Activated naive CD4-positive, alpha-beta T cell treated with anti-CD3 and anti-CD28 coated beads, Interleukin-2, amount 50 U/mL, for 72 hours (primary cell): ENCODE data around the gene BCKDHA. TPM values are rescaled to one million over a fixed set of nuclear protein-coding genes. Genes with fewer than 3 reads are reported as not detected.
"Not testable (repeated sequence)": the region's sequence is repeated elsewhere in the genome, so short reads cannot be mapped to it uniquely, and the experiment has no call there.

Source experiments
- ATAC-seq, 2 donors: fragments of 150-1000 bp; cut with Tn5 transposase; 2 replicates each; pipeline ENCODE4 v1.10.0; 2021; ENCODE audit warnings: mild to moderate bottlenecking in 2 of 2, moderate library complexity in 2 of 2
- DNase-seq, 2 donors: peaks; one replicate each; pipeline ENCODE4 v3.0.0; 2021 to 2022; ENCODE audit warnings: low spot score in 2 of 2
- H3K27ac Mint-ChIP-seq, 2 donors: one replicate each; pipeline ENCODE4 v1.8.0; 2022; ENCODE audit warnings: mild to moderate bottlenecking in 2 of 2, mixed read lengths in 2 of 2
- H3K36me3 Mint-ChIP-seq, 2 donors: one replicate each; pipeline ENCODE4 v1.8.0; 2022; ENCODE audit warnings: mixed read lengths in 2 of 2
- H3K9me3 Mint-ChIP-seq, 2 donors: one replicate each; pipeline ENCODE4 v1.8.0; 2022; ENCODE audit warnings: mixed read lengths in 2 of 2
- total RNA-seq, 2 donors: library from RNA; stranded (reverse); gene quantifications; one replicate each; pipeline ENCODE4 v1.2.3, GENCODE V29; 2022

BCKDHA gene
- total RNA-seq, 2 donors from 2014 or later: 19.8 to 27.2 TPM

DNA sequence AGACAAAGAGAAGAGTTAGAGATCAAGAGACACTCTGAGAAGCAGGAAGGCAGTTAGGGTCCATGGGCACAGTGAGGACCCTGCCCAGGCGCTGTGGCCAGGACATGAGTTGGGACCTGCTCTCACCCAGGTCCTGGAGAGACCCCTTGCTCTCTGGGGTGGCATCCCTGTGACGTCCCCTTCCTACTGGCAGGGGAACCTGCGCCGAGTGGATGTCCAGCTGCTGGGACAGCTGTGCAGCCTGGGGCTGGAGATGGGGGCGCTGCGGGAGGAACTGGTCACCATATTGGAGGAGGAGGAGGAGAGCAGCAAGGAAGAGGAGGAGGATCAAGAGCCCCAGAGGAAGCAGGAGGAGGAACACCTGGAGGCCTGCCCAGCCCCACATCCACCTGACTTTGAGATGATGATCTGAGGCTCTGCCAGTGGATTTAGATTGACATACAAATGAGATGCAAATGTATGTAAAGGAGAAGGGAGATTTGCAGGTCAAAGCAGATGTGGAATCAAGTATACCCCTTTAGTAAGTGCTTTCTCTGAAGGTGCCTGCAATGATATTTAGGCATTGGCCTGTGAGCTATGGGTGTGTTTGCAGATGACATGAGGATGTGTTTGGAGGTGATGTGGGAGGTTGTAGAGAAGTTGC is 46.3 kb downstream of the BCKDHA start:
- ATAC-seq (no peak), DNase-seq (peak in 1 of 2 donors; percentile 35)
- no peaks in the 10 kb centered on the region for H3K36me3 Mint-ChIP-seq
- no peaks in the 10 kb centered on the region for H3K9me3 Mint-ChIP-seq
- peak overlapping the region in 1 of 2 donors; percentile 82 for H3K27ac Mint-ChIP-seq

- H3K36me3 Mint-ChIP-seq: no peaks in the 10 kb centered on the region
- ATAC-seq (no peak), DNase-seq (no peak)
- H3K27ac Mint-ChIP-seq: no peak overlapping the region
- H3K9me3 Mint-ChIP-seq: no peaks in the 10 kb centered on the region
Observed at GRCh38 chr19:41445575-41445974, 48.0 kb downstream of the BCKDHA start.

GRCh38 chr19:41447732-41448332 is 50.2 kb downstream of the BCKDHA start:
- ATAC-seq (no peak), DNase-seq (no peak)
- Mint-ChIP-seq H3K27ac (no peak overlapping the region), H3K9me3 (no peaks in the 10 kb centered on the region), H3K36me3 (no peaks in the 10 kb centered on the region)

GRCh38 chr19:41449079-41449864 is 51.7 kb downstream of the BCKDHA start:
- Mint-ChIP-seq H3K36me3 (no peaks in the 10 kb centered on the region), H3K9me3 (no peaks in the 10 kb centered on the region), H3K27ac (peak overlapping the region; percentile 59 to 90)
- DNase-seq (peak; percentile 80 to 81), ATAC-seq (peak; percentile 92 to 95)

DNA sequence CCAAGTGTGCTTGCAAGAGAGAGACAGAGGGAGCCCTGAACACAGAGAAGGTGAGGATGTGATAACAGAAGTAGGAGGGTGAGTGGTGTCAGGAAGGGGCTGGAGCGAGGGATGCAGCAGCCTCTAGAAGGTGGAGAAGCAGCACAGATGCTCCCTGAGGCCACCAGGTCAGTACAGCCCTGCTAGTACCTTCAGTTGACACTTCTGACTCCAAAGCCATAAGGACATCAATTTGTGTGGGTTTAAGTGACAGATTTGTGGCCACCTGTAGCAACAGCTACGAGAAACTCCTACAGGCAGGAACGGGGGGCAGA is 52.2 kb downstream of the BCKDHA start:
- Mint-ChIP-seq H3K36me3 (no peaks in the 10 kb centered on the region), H3K9me3 (no peaks in the 10 kb centered on the region), H3K27ac (peak overlapping the region in 1 of 2 donors; percentile 59)
- ATAC-seq (peak; percentile 9 to 36), DNase-seq (no peak)

GRCh38 chr19:41452584-41453275 is 55.1 kb downstream of the BCKDHA start:
- no peak for DNase-seq
- Mint-ChIP-seq H3K9me3 (no peaks in the 10 kb centered on the region), H3K27ac (no peak overlapping the region), H3K36me3 (no peaks in the 10 kb centered on the region)
- no peak for ATAC-seq

DNA sequence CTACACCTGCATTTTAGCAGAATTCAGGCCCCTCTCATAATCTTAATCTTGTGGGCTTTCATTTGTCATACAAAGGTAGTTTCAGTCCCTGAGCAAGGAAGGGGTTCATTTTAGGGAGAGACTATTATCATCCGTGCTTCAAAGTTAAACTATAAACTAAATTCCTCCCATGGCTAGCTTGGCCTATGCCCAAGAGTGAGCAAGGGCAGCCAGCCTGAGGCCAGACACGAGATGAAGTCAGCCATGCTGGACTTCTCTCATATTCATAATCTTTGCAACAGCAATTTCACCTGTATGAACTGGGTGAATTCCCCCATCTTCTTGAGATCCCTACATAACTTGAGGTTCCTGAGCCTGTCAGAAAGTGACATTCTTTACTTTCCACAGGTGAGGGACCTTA is 58.3 kb downstream of the BCKDHA start:
- DNase-seq: no peak
- no peak for ATAC-seq
- Mint-ChIP-seq H3K27ac (no peak overlapping the region), H3K9me3 (no peaks in the 10 kb centered on the region), H3K36me3 (no peaks in the 10 kb centered on the region)

- H3K36me3 Mint-ChIP-seq: no peaks in the 10 kb centered on the region
- DNase-seq: no peak
- no peak for ATAC-seq
- H3K27ac Mint-ChIP-seq: no peak overlapping the region
- no peaks in the 10 kb centered on the region for H3K9me3 Mint-ChIP-seq
Observed at GRCh38 chr19:41456342-41456918, 58.8 kb downstream of the BCKDHA start.

GRCh38 chr19:41457241-41457640 is 59.6 kb downstream of the BCKDHA start:
- Mint-ChIP-seq H3K36me3 (no peaks in the 10 kb centered on the region), H3K27ac (peak overlapping the region in 1 of 2 donors; percentile 31), H3K9me3 (no peaks in the 10 kb centered on the region)
- DNase-seq: no peak
- peak; percentile 93 to 97 for ATAC-seq

DNA sequence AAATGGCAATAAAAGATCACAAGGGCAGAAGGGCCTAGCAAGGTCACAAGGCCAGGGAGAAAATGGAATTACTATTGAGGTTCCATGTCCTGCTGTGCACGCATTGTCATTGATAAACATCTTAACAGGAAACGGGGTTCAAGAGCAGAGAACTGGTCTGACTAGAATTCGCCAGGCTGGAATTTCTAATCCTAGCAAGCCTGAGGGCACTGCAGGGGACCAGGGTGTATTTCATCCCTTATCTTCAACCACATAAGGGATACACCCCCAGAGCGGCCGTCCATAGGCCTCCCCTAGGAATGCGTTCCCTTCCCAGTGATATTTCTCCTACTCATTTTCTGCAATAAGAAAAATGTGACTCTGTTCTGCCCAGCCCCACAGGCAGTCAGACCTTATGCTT is 64.9 kb downstream of the BCKDHA start:
- DNase-seq (no peak), ATAC-seq (no peak)
- Mint-ChIP-seq H3K9me3 (no peaks in the 10 kb centered on the region), H3K36me3 (no peaks in the 10 kb centered on the region), H3K27ac (no peak overlapping the region)

DNA sequence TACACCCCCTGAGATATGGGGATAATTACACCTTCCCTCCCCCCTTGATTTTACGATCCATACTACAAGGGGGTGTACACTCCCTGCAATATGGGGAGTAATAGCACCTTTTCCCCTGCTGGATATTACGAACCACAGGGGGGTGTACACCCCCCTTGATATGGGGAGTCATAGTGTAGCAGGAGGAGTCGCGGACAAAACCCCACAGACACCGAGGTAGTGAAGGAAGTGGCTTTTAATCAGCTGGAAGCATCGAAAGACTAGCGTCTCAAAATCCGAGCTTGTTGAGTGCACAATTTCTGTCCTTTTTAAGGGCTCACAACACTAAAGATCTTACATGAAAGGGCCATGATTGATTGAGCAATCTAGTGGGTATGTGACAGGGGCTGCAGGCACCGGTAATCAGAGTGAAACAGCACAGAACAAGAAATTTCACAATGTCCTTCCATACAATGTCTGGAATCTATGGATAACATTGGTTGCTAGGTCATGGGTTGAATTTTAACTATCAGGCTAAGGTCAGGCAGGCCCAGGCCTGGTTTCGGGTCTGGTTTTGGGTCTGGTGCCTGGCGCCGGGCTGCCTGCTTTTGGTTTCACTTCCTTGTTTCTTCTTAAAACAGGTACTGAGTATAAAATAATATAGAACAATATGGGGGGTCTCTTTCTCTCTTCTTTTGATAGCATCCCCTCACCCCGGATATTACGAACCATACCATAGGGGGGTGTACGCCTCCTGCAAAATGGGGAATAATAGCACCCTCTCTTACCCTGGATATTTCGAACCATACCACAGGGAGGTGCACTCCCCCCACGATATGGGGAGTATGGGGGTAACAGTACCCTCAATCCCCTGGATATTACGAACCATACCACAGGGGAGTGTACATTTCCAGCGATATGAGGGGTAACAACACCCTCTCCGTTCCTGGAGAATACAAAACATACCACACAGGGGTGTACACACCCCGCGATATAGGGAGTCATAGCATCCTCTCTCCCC is 65.9 kb downstream of the BCKDHA start:
- H3K27ac Mint-ChIP-seq: peak overlapping the region in 1 of 2 donors; percentile 68
- peak; percentile 18 to 53 for ATAC-seq
- H3K9me3 Mint-ChIP-seq, DNase-seq, H3K36me3 Mint-ChIP-seq: not testable (repeated sequence)

Other genes with a start within 250 kb of the BCKDHA start
- 1 to 10 TPM in 1 of 2 donors, under 1 TPM in 1; 0.91 to 2.0 TPM for gene CYP2S1, start 204.6 kb upstream of the BCKDHA start, total RNA-seq
- gene AXL, start 178.6 kb upstream of the BCKDHA start, total RNA-seq: under 1 TPM in 1 of 2 donors, not detected in 1; 0.74 TPM
- 100 to 1,000 TPM; 286 to 496 TPM for gene HNRNPUL1, start 133.4 kb upstream of the BCKDHA start, total RNA-seq
- 10 to 100 TPM; 24.7 to 43.1 TPM for gene CCDC97, start 87.6 kb upstream of the BCKDHA start, total RNA-seq
- 100 to 1,000 TPM in 1 of 2 donors, 10 to 100 TPM in 1; 73.4 to 126 TPM for gene TGFB1, start 43.9 kb upstream of the BCKDHA start, total RNA-seq
- 1 to 10 TPM; 4.7 to 7.8 TPM for gene B9D2, start 33.7 kb upstream of the BCKDHA start, total RNA-seq
- gene TMEM91, start 21.3 kb upstream of the BCKDHA start, total RNA-seq: 10 to 100 TPM in 1 of 2 donors, 1 to 10 TPM in 1; 8.2 to 11.0 TPM
- 10 to 100 TPM; 44.7 to 61.1 TPM for gene EXOSC5, start 459 bp upstream of the BCKDHA start, total RNA-seq
- under 1 TPM; 0.19 to 0.55 TPM for gene B3GNT8, start 29.6 kb downstream of the BCKDHA start, total RNA-seq
- 10 to 100 TPM; 46.7 to 58.5 TPM for gene DMAC2, start 42.1 kb downstream of the BCKDHA start, total RNA-seq
- gene ERICH4, start 45.3 kb downstream of the BCKDHA start, total RNA-seq: not detected
- 10 to 100 TPM; 24.7 to 40.7 TPM for gene CEACAM21, start 178.3 kb downstream of the BCKDHA start, total RNA-seq
- not detected for gene CEACAM4, start 229.3 kb downstream of the BCKDHA start, total RNA-seq